Measurements from ENCODE around the gene CFAP46. TPM values are rescaled to one million over a fixed set of nuclear protein-coding genes. Genes with fewer than 3 reads are reported as not detected.

CFAP46 gene
- total RNA-seq, 1 donor from 2014 or later = 15.4 TPM

GRCh38 chr10:132761395-132762060 is 180.8 kb downstream of the CFAP46 start:
- peaks cover 31% of the 10 kb centered on the region for H3K36me3 Mint-ChIP-seq (ENCODE audit: insufficient read depth)
- TF ChIP-seq CTCF (IDR thresholded peaks at IDR 0.05; ENCODE audit: unreplicated experiment) = no peak
- peaks cover 19% of the 10 kb centered on the region for H3K4me1 Mint-ChIP-seq (ENCODE audit: low read depth)
- peaks cover 2% of the 10 kb centered on the region for H3K27me3 Mint-ChIP-seq
- no peak overlapping the region for H3K27ac Mint-ChIP-seq
- peaks cover 8% of the 10 kb centered on the region for H3K9me3 Mint-ChIP-seq (ENCODE audit: low read depth)
- no peak overlapping the region for H3K4me3 Mint-ChIP-seq (ENCODE audit: low read depth)
- DNase-seq (ENCODE audit: low spot score, unreplicated experiment) = no peak

GRCh38 chr10:132758865-132759264 is 183.5 kb downstream of the CFAP46 start:
- peaks cover 13% of the 10 kb centered on the region for H3K4me1 Mint-ChIP-seq (ENCODE audit: low read depth)
- H3K36me3 Mint-ChIP-seq (ENCODE audit: insufficient read depth) = peaks cover 36% of the 10 kb centered on the region
- H3K9me3 Mint-ChIP-seq (ENCODE audit: low read depth) = peaks cover 8% of the 10 kb centered on the region
- no peak for DNase-seq (ENCODE audit: low spot score, unreplicated experiment)
- no peak overlapping the region for H3K4me3 Mint-ChIP-seq (ENCODE audit: low read depth)
- no peaks in the 10 kb centered on the region for H3K27me3 Mint-ChIP-seq
- TF ChIP-seq CTCF (IDR thresholded peaks at IDR 0.05; ENCODE audit: unreplicated experiment) = no peak
- no peak overlapping the region for H3K27ac Mint-ChIP-seq

Other genes with a start within 250 kb of the CFAP46 start
- 28.3 and 43.9 TPM in 2 replicates for gene NKX6-2, start 156.4 kb downstream of the CFAP46 start, total RNA-seq
- gene ADGRA1, start 145.4 kb upstream of the CFAP46 start, total RNA-seq = 1.1 and 1.2 TPM in 2 replicates
- 11.0 and 14.2 TPM in 2 replicates for gene KNDC1, start 217.6 kb upstream of the CFAP46 start, total RNA-seq